ENCODE measurements around the gene PDHA2. TPM values are rescaled to one million over a fixed set of nuclear protein-coding genes. Genes with fewer than 3 reads are reported as not detected.

PDHA2 gene
- under 1 TPM in 3 of 8 experiments, not detected in 5; 0.13 to 0.43 (median 0.20) TPM for total RNA-seq

GRCh38 chr4:95839891-95840290 is at the start of gene PDHA2:
Gene PDHA2 (plus strand): TSS chr4:95840093. CDS start chr4:95840151, 58 bp downstream.
- in situ Hi-C loops (cut with MboI; ENCODE audit: low pct_unique_long_range_greater_than_20kb in 2 of 9, low sequenced_read_pairs in 9 of 9, unreplicated experiment in 9 of 9) = no loop called here
- WGBS, 10 experiments = 60 to 100% (median 95%) methylated on average over 1 to 12 of the region's 22 CpGs; no CpG with 5 or more reads in 5 of the 10 experiments
- Histone ChIP-seq H3K4me3 (no peak within 1 kb of the TSS), H3K27ac (no peak within 1 kb of the TSS), H3K4me1 (replicated peaks in 1 of 2) (peaks cover 0 to 3% of the 10 kb centered on the region in 2 donors)
- no peak for ATAC-seq (replicated peaks in 6 of 8)

- Histone ChIP-seq H3K4me3 (no peak overlapping the region), H3K27ac (no peak overlapping the region), H3K4me1 (replicated peaks in 1 of 2) (no peaks in the 10 kb centered on the region)
- in situ Hi-C loops (cut with MboI; ENCODE audit: low pct_unique_long_range_greater_than_20kb in 2 of 9, low sequenced_read_pairs in 9 of 9, unreplicated experiment in 9 of 9) = no loop called here
- WGBS, 10 experiments = 0 to 100% (median 77%) methylated on average over 2 of the region's 2 CpGs; no CpG with 5 or more reads in 1 of the 10 experiments
- no peak for ATAC-seq (replicated peaks in 6 of 8)
Observed at GRCh38 chr4:95798003-95798402, 41.9 kb upstream of the PDHA2 start.

DNA sequence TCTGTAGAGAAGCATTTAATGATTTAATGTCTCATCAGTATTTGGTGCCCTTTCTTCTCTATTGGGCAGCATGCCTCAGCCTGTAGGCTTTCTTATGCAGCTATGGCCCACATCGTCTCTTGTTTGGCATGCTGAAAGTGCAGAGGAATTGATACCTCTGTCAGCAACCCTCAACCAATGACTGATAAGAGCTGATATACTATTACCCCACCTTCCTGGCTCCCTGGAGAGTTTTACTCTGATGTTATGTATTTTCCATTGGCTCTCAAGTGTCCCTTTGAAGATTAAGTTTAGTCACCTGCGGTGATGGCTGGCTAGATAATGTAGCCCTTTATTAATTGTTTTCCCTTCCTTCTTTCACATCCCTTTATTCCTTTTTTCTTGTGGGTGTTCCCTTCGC is 41.2 kb upstream of the PDHA2 start:
- no peaks in the 10 kb centered on the region for H3K4me1 ChIP-seq (replicated peaks in 1 of 2)
- H3K27ac ChIP-seq = no peak overlapping the region
- no peak overlapping the region for H3K4me3 ChIP-seq
- in situ Hi-C loops (cut with MboI; ENCODE audit: low pct_unique_long_range_greater_than_20kb in 2 of 9, low sequenced_read_pairs in 9 of 9, unreplicated experiment in 9 of 9) = no loop called here
- ATAC-seq (replicated peaks in 6 of 8) = no peak
- 27 to 89% (median 44%) methylated on average over 1 to 3 of the region's 3 CpGs; no CpG with 5 or more reads in 1 of the 10 experiments for WGBS, 10 experiments

DNA sequence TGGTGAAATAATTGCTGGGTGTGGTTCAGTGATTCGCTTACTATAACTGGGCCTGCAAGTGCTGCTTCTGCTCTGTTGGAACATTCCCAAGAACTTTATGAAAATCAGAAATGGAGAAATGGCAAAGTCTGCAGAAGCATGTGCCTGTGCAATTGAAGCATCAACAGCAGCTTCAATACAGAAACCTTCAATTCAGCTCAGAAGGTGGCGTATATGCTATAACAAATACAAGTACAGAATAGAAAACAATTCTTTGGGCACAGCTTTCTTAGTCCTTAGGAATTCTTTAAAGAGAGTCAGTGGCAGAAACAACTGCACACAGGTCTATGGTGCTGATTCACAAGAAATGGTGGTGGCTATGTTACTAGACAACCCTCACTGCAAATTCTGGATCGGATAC is 18.0 kb upstream of the PDHA2 start:
- 7 to 100% (median 83%) methylated on average over 2 to 3 of the region's 3 CpGs for WGBS, 10 experiments
- in situ Hi-C loops (cut with MboI; ENCODE audit: low pct_unique_long_range_greater_than_20kb in 2 of 9, low sequenced_read_pairs in 9 of 9, unreplicated experiment in 9 of 9) = no loop called here
- ATAC-seq (replicated peaks in 6 of 8) = no peak
- no peaks in the 10 kb centered on the region for H3K4me1 ChIP-seq (replicated peaks in 1 of 2)
- no peak overlapping the region for H3K4me3 ChIP-seq
- H3K27ac ChIP-seq = no peak overlapping the region

DNA sequence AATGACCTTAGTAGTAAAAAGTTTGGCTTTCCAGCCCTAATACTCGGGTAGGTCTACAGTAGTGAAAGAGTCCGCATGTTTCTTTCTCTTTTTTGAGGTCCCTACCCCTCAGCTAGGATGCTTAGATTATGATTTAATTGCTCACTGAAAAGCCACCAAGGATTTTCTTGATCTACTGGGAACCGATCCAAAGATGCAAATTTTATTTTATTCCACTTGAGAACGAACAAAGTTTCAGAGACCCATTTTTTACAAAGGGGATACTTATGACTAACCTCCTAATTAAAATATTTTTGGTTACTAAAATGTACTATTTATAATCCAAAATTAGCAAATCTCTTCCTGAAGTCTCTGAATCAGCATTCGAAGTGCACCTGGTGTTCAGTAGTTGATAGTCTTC is 14.3 kb upstream of the PDHA2 start:
- ATAC-seq (replicated peaks in 6 of 8) = no peak
- no peak overlapping the region for H3K4me3 ChIP-seq
- H3K27ac ChIP-seq = no peak overlapping the region
- H3K4me1 ChIP-seq (replicated peaks in 1 of 2) = no peaks in the 10 kb centered on the region
- in situ Hi-C loops (cut with MboI; ENCODE audit: low pct_unique_long_range_greater_than_20kb in 2 of 9, low sequenced_read_pairs in 9 of 9, unreplicated experiment in 9 of 9) = no loop called here
- WGBS, 10 experiments = 0 to 90% (median 74%) methylated on average over 2 to 5 of the region's 5 CpGs; no CpG with 5 or more reads in 1 of the 10 experiments

- in situ Hi-C loops (cut with MboI; ENCODE audit: low pct_unique_long_range_greater_than_20kb in 2 of 9, low sequenced_read_pairs in 9 of 9, unreplicated experiment in 9 of 9) = no loop called here
- ATAC-seq (replicated peaks in 6 of 8) = no peak
- 6 to 100% (median 90%) methylated on average over 1 to 2 of the region's 2 CpGs; no CpG with 5 or more reads in 3 of the 10 experiments for WGBS, 10 experiments
- H3K27ac ChIP-seq = no peak overlapping the region
- H3K4me3 ChIP-seq = no peak overlapping the region
- H3K4me1 ChIP-seq (replicated peaks in 1 of 2) = no peaks in the 10 kb centered on the region
Observed at GRCh38 chr4:95830651-95831050, 9.2 kb upstream of the PDHA2 start.

- no peak overlapping the region for H3K27ac ChIP-seq
- H3K4me3 ChIP-seq = no peak overlapping the region
- in situ Hi-C loops (cut with MboI; ENCODE audit: low pct_unique_long_range_greater_than_20kb in 2 of 9, low sequenced_read_pairs in 9 of 9, unreplicated experiment in 9 of 9) = no loop called here
- no peaks in the 10 kb centered on the region for H3K4me1 ChIP-seq (replicated peaks in 1 of 2)
- 8 to 100% (median 52%) methylated on average over 1 to 4 of the region's 4 CpGs; no CpG with 5 or more reads in 1 of the 10 experiments for WGBS, 10 experiments
- ATAC-seq (replicated peaks in 6 of 8) = no peak
Observed at GRCh38 chr4:95831166-95831565, 8.7 kb upstream of the PDHA2 start.

GRCh38 chr4:95833711-95834194 is 6.1 kb upstream of the PDHA2 start:
- Histone ChIP-seq H3K27ac (no peak overlapping the region), H3K4me1 (replicated peaks in 1 of 2) (peaks cover 0 to 3% of the 10 kb centered on the region in 2 donors), H3K4me3 (no peak overlapping the region)
- peak in 1 of 8 experiments; percentile 22 for ATAC-seq (replicated peaks in 6 of 8)
- in situ Hi-C loops (cut with MboI; ENCODE audit: low pct_unique_long_range_greater_than_20kb in 2 of 9, low sequenced_read_pairs in 9 of 9, unreplicated experiment in 9 of 9) = no loop called here

DNA sequence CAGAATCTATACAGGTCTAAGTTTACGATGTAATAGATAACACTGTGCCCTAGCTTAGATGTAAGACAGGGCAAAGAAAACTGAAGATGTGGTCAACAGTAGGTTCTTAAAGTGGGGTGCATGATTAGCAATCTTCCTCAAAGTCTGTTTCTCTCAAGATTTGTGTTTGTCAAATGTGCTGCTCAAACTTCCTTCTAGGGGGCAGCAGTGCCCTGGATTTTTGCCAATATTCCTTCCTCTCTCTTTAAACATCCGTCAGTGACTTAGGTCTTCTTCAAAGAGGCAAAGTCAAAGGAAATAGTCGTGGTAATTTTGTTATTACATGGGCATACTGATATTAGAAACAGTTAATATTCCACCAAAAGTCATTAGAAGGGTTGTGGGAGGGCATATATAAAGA is 4.2 kb upstream of the PDHA2 start:
- Histone ChIP-seq H3K4me3 (no peak overlapping the region), H3K27ac (no peak overlapping the region), H3K4me1 (replicated peaks in 1 of 2) (peaks cover 0 to 3% of the 10 kb centered on the region in 2 donors)
- in situ Hi-C loops (cut with MboI; ENCODE audit: low pct_unique_long_range_greater_than_20kb in 2 of 9, low sequenced_read_pairs in 9 of 9, unreplicated experiment in 9 of 9) = no loop called here
- no peak for ATAC-seq (replicated peaks in 6 of 8)
- WGBS, 10 experiments = 0 to 100% (median 58%) methylated on average over 1 to 3 of the region's 3 CpGs; no CpG with 5 or more reads in 1 of the 10 experiments

DNA sequence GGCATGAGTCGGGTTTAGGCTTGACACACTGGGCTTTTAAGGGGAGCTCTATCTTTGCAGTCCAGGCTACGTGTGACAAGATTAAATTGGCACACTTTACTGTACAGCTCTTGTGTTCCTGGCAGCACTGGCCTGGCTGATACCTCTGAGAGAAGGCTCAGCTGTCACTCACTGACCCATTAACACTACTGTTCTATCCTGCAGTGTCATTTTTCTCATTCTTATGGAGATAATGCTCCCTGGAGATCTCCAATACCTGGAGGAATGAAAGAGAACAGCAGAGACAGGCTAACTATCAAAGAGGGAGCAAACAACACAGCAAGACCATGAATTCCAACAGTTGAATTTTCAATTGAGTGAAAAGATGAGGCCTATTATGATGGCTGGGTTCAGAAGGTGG is 1.7 kb upstream of the PDHA2 start:
- no peak overlapping the region for H3K27ac ChIP-seq
- H3K4me3 ChIP-seq = no peak overlapping the region
- peak in 3 of 8 experiments; percentile 33 to 46 (median 34) for ATAC-seq (replicated peaks in 6 of 8)
- WGBS, 10 experiments = 11 to 88% (median 85%) methylated on average over 1 to 2 of the region's 2 CpGs; no CpG with 5 or more reads in 3 of the 10 experiments
- in situ Hi-C loops (cut with MboI; ENCODE audit: low pct_unique_long_range_greater_than_20kb in 2 of 9, low sequenced_read_pairs in 9 of 9, unreplicated experiment in 9 of 9) = no loop called here
- peaks cover 0 to 3% of the 10 kb centered on the region in 2 donors for H3K4me1 ChIP-seq (replicated peaks in 1 of 2)

- peaks cover 10 to 13% of the 10 kb centered on the region in 2 donors for H3K4me1 ChIP-seq (replicated peaks in 1 of 2)
- 0 to 44% (median 6%) methylated on average over 2 to 3 of the region's 3 CpGs for WGBS, 10 experiments
- ATAC-seq (replicated peaks in 6 of 8) = peak in 4 of 8 experiments; percentile 32 to 69 (median 56)
- H3K4me3 ChIP-seq = no peak overlapping the region
- in situ Hi-C loops (cut with MboI; ENCODE audit: low pct_unique_long_range_greater_than_20kb in 2 of 9, low sequenced_read_pairs in 9 of 9, unreplicated experiment in 9 of 9) = no loop called here
- no peak overlapping the region for H3K27ac ChIP-seq
Observed at GRCh38 chr4:95847908-95848460, 8.1 kb downstream of the PDHA2 start.

- in situ Hi-C loops (cut with MboI; ENCODE audit: low pct_unique_long_range_greater_than_20kb in 2 of 9, low sequenced_read_pairs in 9 of 9, unreplicated experiment in 9 of 9) = no loop called here
- H3K4me3 ChIP-seq = no peak overlapping the region
- peaks cover 10 to 13% of the 10 kb centered on the region in 2 donors for H3K4me1 ChIP-seq (replicated peaks in 1 of 2)
- ATAC-seq (replicated peaks in 6 of 8) = no peak
- no peak overlapping the region for H3K27ac ChIP-seq
Observed at GRCh38 chr4:95850161-95850560, 10.3 kb downstream of the PDHA2 start.

- ATAC-seq (replicated peaks in 6 of 8) = no peak
- 0 to 100% (median 55%) methylated on average over 1 of the region's 1 CpG; no CpG with 5 or more reads in 2 of the 10 experiments for WGBS, 10 experiments
- in situ Hi-C loops (cut with MboI; ENCODE audit: low pct_unique_long_range_greater_than_20kb in 2 of 9, low sequenced_read_pairs in 9 of 9, unreplicated experiment in 9 of 9) = no loop called here
- Histone ChIP-seq H3K4me1 (replicated peaks in 1 of 2) (no peaks in the 10 kb centered on the region), H3K4me3 (no peak overlapping the region), H3K27ac (no peak overlapping the region)
Observed at GRCh38 chr4:95857761-95858160, 17.9 kb downstream of the PDHA2 start.

- no peak overlapping the region for H3K4me3 ChIP-seq
- no peaks in the 10 kb centered on the region for H3K4me1 ChIP-seq (replicated peaks in 1 of 2)
- in situ Hi-C loops (cut with MboI; ENCODE audit: low pct_unique_long_range_greater_than_20kb in 2 of 9, low sequenced_read_pairs in 9 of 9, unreplicated experiment in 9 of 9) = no loop called here
- ATAC-seq (replicated peaks in 6 of 8) = no peak
- H3K27ac ChIP-seq = no peak overlapping the region
Observed at GRCh38 chr4:95867919-95868318, 28.0 kb downstream of the PDHA2 start.
